IMR-90 (cell line): ENCODE results near the gene KRTAP5-7. TPM values are rescaled to one million over a fixed set of nuclear protein-coding genes. Genes with fewer than 3 reads are reported as not detected.

Experiments
- ATAC-seq: fragments of 200-7000 bp; cut with Tn5 transposase; 2 replicates; pipeline ENCODE4 v1.9.1; 2020; ENCODE audit warnings: low read depth, mild to moderate bottlenecking, moderate library complexity
- BruUV-seq: library from RNA; stranded (reverse); fragments of 400-500 nt; replicated peaks from 2 replicates; lab custom pipeline; 2021; lab: Mats Ljungman, UMichigan
- CTCF ChIA-PET: fragments of 300-600 bp; formaldehyde crosslinking; extraction: SDS; loops from one replicate; lab custom pipeline; 2021; ENCODE audit warnings: antibody characterized with exemption; lab: Yijun Ruan, JAX
- POLR2A ChIA-PET: fragments of 300-600 bp; sonication (Branson Sonifier 250); formaldehyde crosslinking; loops from one replicate; lab custom pipeline; 2022; ENCODE audit warnings: antibody characterized with exemption; ENCODE audit not compliant: unreplicated experiment; lab: Charles Lee
- DNase-seq: peaks from one replicate; pipeline ENCODE4 v3.0.0; 2013
- H2AFZ ChIP-seq: replicated peaks from 2 replicates; pipeline ENCODE3; 2013; ENCODE audit warnings: low read length, mild to moderate bottlenecking; ENCODE audit not compliant: poor library complexity
- H2AK5ac ChIP-seq: 2 replicates; pipeline ENCODE4 v1.6.1; 2013; ENCODE audit warnings: low read depth, low read length, inconsistent platforms
- H2AK9ac ChIP-seq: replicated peaks from 2 replicates; pipeline ENCODE3; 2013; ENCODE audit warnings: mild to moderate bottlenecking, low read depth, low read length, moderate library complexity; ENCODE audit not compliant: poor library complexity
- H2BK120ac ChIP-seq: 2 replicates; pipeline ENCODE4 v1.6.1; 2013; ENCODE audit warnings: low read depth, low read length, inconsistent platforms
- H2BK15ac ChIP-seq: 3 replicates; pipeline ENCODE4 v1.6.1; 2013; ENCODE audit warnings: low read depth, low read length, inconsistent platforms
- H2BK20ac ChIP-seq: 2 replicates; pipeline ENCODE4 v1.6.1; 2013; ENCODE audit warnings: low read depth, mild to moderate bottlenecking, inconsistent platforms, low read length, moderate library complexity
- H2BK5ac ChIP-seq: 2 replicates; pipeline ENCODE4 v1.6.1; 2013; ENCODE audit warnings: mild to moderate bottlenecking, low read depth, low read length, inconsistent platforms; ENCODE audit not compliant: poor library complexity, severe bottlenecking
- H3K14ac ChIP-seq: replicated peaks from 2 replicates; pipeline ENCODE4 v1.6.1; 2013; ENCODE audit warnings: low read depth, low read length, inconsistent platforms
- H3K18ac ChIP-seq: 2 replicates; pipeline ENCODE4 v1.6.1; 2013; ENCODE audit warnings: low read depth, low read length, control low read depth
- H3K23ac ChIP-seq: 2 replicates; pipeline ENCODE4 v1.6.1; 2013; ENCODE audit warnings: low read depth, low read length, inconsistent platforms
- H3K27ac ChIP-seq: 2 replicates; pipeline ENCODE4 v1.5.1; 2013; ENCODE audit warnings: mild to moderate bottlenecking, control low read depth, low read length; ENCODE audit not compliant: insufficient read depth
- H3K27me3 ChIP-seq: 2 replicates; pipeline ENCODE4 v1.6.1; 2013; ENCODE audit warnings: low read length; ENCODE audit not compliant: control insufficient read depth, insufficient read depth
- H3K36me3 ChIP-seq: 2 replicates; pipeline ENCODE4 v1.6.1; 2013; ENCODE audit warnings: low read length, mixed read lengths; ENCODE audit not compliant: control insufficient read depth, insufficient read depth
- H3K4ac ChIP-seq: 2 replicates; pipeline ENCODE4 v1.6.1; 2013; ENCODE audit warnings: low read depth, low read length, inconsistent platforms
- H3K4me1 ChIP-seq: 2 replicates; pipeline ENCODE4 v1.6.1; 2013; ENCODE audit warnings: low read length, mixed read lengths; ENCODE audit not compliant: control insufficient read depth, insufficient read depth
- H3K4me2 ChIP-seq: 2 replicates; pipeline ENCODE4 v1.6.1; 2013; ENCODE audit warnings: low read depth, mild to moderate bottlenecking, control low read depth, low read length, moderate library complexity
- H3K4me3 ChIP-seq: 2 replicates; pipeline ENCODE4 v1.5.1; 2013; ENCODE audit warnings: low read depth, mild to moderate bottlenecking, control low read depth, low read length, moderate library complexity; ENCODE audit not compliant: insufficient read depth
- H3K56ac ChIP-seq: 2 replicates; pipeline ENCODE4 v1.6.1; 2013; ENCODE audit warnings: low read length, inconsistent platforms; ENCODE audit not compliant: insufficient read depth; ENCODE audit errors: extremely low read depth
- H3K79me1 ChIP-seq, 2 experiments: 2 replicates each; pipeline ENCODE4 v1.6.1; 2013; ENCODE audit warnings: low read length in 2 of 2, inconsistent platforms in 1 of 2, low read depth in 1 of 2
- H3K9ac ChIP-seq: 2 replicates; pipeline ENCODE4 v1.6.1; 2013; ENCODE audit warnings: low read depth, low read length, control low read depth
- H3K9me1 ChIP-seq: 2 replicates; pipeline ENCODE4 v1.6.1; 2013; ENCODE audit warnings: low read length, inconsistent platforms; ENCODE audit not compliant: insufficient read depth
- H3K9me3 ChIP-seq: 2 replicates; pipeline ENCODE4 v1.6.1; 2013; ENCODE audit warnings: low read length; ENCODE audit not compliant: control insufficient read depth, insufficient read depth
- H4K20me1 ChIP-seq: 2 replicates; pipeline ENCODE4 v1.6.1; 2013; ENCODE audit warnings: low read length, inconsistent platforms; ENCODE audit not compliant: insufficient read depth
- H4K5ac ChIP-seq: 2 replicates; pipeline ENCODE4 v1.6.1; 2013; ENCODE audit warnings: mild to moderate bottlenecking, low read depth, low read length, control low read depth
- H4K8ac ChIP-seq, 2 experiments: 2 replicates each; pipeline ENCODE4 v1.6.1; 2013; ENCODE audit warnings: low read depth in 2 of 2, low read length in 2 of 2, control low read depth in 1 of 2, inconsistent platforms in 1 of 2
- H4K91ac ChIP-seq: 2 replicates; pipeline ENCODE4 v1.6.1; 2013; ENCODE audit warnings: low read depth, low read length, inconsistent platforms; ENCODE audit not compliant: insufficient read depth
- ELK1 ChIP-seq: fragments of 150-350 bp; IDR thresholded peaks from 2 replicates; pipeline ENCODE4 v1.6.1; 2016; ENCODE audit warnings: low read depth, mild to moderate bottlenecking, low read length, moderate library complexity, borderline replicate concordance
- WGBS, 2 experiments: methylation state at CpG; one replicate each; pipeline versions ENCODE4 v1.1.5 to v1.1.7; 2013; ENCODE audit warnings: missing lambda C conversion rate in 2 of 2; ENCODE audit not compliant: insufficient read length in 1 of 2; ENCODE audit errors: extremely low coverage in 2 of 2; 5-methylcytosine and 5-hydroxymethylcytosine counted together
- dilution Hi-C: fragments of 300-500 bp; cut with HindIII; formaldehyde crosslinking; loops from one replicate; pipeline ENCODE4 v1.14.3; 2018; ENCODE audit warnings: low sequenced_read_pairs; ENCODE audit not compliant: unreplicated experiment
- in situ Hi-C: fragments of 300-500 bp; cut with MboI; formaldehyde crosslinking; loops from 3 replicates; pipeline ENCODE4 v1.14.3; 2019; ENCODE audit warnings: low sequenced_read_pairs, inconsistent platforms, mixed read lengths
- intact Hi-C: fragments of 100-400 bp; cut with micrococcal nuclease; formaldehyde crosslinking; loops from 2 replicates; pipeline ENCODE4 v1.10.0; 2022
- polyA plus RNA-seq, 3 experiments: library from polyadenylated mRNA; depleted of rRNA; stranded (reverse); fragments of >200 nt; gene quantifications; 2 replicates each; pipeline ENCODE4 v1.2.3, GENCODE V29; 2012; ENCODE audit warnings: low replicate concordance in 1 of 3
- total RNA-seq: library from RNA; depleted of rRNA; stranded (reverse); fragments of >200 nt; gene quantifications from 2 replicates; pipeline ENCODE4 v1.2.3, GENCODE V29; 2012

Gene KRTAP5-7
- total and polyA plus RNA-seq, 2 of the 4 experiments (the other 2 are of a cell fraction) = not detected

GRCh38 chr11:71525188-71525937 lies 1.7 kb upstream of the KRTAP5-7 start:
- Histone ChIP-seq H3K36me3 (no peaks in the 10 kb centered on the region), H3K18ac (no peak overlapping the region), H3K4me3 (no peak overlapping the region), H3K9me1 (no peaks in the 10 kb centered on the region), H2BK5ac (no peak overlapping the region), H3K14ac (no peak overlapping the region), H3K4me1 (no peaks in the 10 kb centered on the region), H2BK15ac (no peak overlapping the region), H3K56ac (no peak overlapping the region), H2BK20ac (no peak overlapping the region), H4K5ac (no peak overlapping the region), H4K91ac (no peak overlapping the region), H3K9ac (no peak overlapping the region), H2AK9ac (no peak overlapping the region), H3K4me2 (no peak overlapping the region), H3K79me1 (no peaks in the 10 kb centered on the region), H3K9me3 (no peaks in the 10 kb centered on the region), H3K4ac (no peak overlapping the region), H4K20me1 (no peaks in the 10 kb centered on the region), H2AK5ac (no peak overlapping the region), H4K8ac (no peak overlapping the region), H3K23ac (no peak overlapping the region), H3K27ac (no peak overlapping the region), H2BK120ac (no peak overlapping the region), H3K27me3 (0 out of 2 replicates have a peak, but pooled peaks cover 1% of the 10 kb centered on the region), H2AFZ (no peak overlapping the region)
- ATAC-seq (no peak), DNase-seq (no peak)
- 0% methylated on average over 1 of the region's 3 CpGs; no CpG with 5 or more reads in 1 of the 2 experiments for WGBS, 2 experiments
- intact Hi-C loops (no loop called here), dilution Hi-C loops (no loop called here), in situ Hi-C loops (no loop called here)
- CTCF ChIA-PET = no interaction called here
- TF ChIP-seq ELK1 = no peak
- POLR2A ChIA-PET = no interaction called here
- no TSS peak for BruUV-seq
